Subcutaneous adipose tissue (tissue), 4 donors: Measurements from ENCODE around the gene SDS. TPM values are rescaled to one million over a fixed set of nuclear protein-coding genes. Genes with fewer than 3 reads are reported as not detected.

Source experiments
- total RNA-seq, 4 donors: library from RNA; depleted of rRNA; stranded (reverse); fragments of >200 nt; gene quantifications; one replicate each; pipeline ENCODE4 v1.1.0, GENCODE V29; 2016
- TF ChIP-seq, protein P1 (sequence below): fragments of 450-650 bp; IDR thresholded peaks from one replicate; pipeline ENCODE4 v1.5.1; 2016; ENCODE audit warnings: low read depth, mild to moderate bottlenecking, control low read depth, antibody characterized with exemption, moderate library complexity

Gene SDS
- total RNA-seq, 4 donors from 2014 or later, result 1.3 to 67.7 TPM; not detected in 2

DNA sequence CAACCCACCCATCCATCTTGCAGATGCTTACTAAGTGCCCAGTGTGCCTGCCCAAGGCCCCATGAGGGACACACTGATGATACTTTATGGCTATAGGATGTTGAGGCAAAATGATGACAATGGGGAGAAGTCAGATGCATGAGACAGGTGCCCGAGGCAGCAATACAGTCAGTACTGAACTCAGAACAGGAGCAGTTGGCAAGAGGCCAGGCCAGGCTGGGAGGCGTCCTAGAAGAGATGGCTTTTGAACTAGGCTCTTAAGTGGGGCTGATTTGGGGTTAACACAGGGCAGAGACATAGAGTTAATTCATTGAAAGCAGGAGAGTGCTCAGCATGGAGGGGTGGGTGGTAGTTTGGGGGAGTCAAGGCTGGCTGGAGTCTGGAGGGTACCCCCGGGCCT lies 29.7 kb downstream of the SDS start:
- TF ChIP-seq, protein P1, sequence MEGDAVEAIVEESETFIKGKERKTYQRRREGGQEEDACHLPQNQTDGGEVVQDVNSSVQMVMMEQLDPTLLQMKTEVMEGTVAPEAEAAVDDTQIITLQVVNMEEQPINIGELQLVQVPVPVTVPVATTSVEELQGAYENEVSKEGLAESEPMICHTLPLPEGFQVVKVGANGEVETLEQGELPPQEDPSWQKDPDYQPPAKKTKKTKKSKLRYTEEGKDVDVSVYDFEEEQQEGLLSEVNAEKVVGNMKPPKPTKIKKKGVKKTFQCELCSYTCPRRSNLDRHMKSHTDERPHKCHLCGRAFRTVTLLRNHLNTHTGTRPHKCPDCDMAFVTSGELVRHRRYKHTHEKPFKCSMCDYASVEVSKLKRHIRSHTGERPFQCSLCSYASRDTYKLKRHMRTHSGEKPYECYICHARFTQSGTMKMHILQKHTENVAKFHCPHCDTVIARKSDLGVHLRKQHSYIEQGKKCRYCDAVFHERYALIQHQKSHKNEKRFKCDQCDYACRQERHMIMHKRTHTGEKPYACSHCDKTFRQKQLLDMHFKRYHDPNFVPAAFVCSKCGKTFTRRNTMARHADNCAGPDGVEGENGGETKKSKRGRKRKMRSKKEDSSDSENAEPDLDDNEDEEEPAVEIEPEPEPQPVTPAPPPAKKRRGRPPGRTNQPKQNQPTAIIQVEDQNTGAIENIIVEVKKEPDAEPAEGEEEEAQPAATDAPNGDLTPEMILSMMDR, result no peak

DNA sequence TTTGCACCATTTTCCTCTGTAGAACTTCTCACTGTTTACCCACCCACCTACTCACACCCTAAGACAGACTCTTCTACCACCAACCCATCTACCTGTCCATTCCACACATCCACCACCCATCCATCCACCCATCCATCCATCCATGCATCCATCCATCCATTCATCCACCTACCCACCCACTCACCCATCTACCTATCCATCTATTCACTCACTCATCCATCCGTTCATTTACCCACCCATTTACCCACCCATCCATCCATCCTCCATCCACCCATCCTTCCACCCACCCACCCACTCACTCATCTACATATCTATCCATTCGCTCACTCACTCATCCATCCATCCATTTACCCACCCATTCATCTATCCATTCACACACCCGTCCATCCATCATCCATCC lies 30.2 kb downstream of the SDS start:
- TF ChIP-seq, protein P1, result no peak

DNA sequence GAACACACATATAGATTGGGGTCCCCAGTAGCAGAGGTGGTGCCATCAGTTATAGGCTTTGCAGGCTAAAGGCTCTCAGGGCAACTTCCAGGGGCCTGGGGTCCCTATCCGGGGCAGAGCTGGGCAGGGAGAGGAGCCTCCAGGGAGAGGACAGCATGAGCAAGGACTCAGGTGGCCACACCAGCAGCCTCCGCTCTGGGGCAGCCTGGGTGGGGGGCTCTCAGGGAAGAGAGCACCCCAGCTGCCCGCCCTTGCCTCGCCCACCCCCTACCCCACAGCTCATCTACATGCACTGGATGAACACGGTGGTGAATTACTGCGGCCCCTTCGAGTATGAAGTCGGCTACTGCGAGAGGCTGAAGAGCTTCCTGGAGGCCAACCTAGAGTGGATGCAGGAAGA lies 31.3 kb downstream of the SDS start:
- TF ChIP-seq, protein P1, result no peak

DNA sequence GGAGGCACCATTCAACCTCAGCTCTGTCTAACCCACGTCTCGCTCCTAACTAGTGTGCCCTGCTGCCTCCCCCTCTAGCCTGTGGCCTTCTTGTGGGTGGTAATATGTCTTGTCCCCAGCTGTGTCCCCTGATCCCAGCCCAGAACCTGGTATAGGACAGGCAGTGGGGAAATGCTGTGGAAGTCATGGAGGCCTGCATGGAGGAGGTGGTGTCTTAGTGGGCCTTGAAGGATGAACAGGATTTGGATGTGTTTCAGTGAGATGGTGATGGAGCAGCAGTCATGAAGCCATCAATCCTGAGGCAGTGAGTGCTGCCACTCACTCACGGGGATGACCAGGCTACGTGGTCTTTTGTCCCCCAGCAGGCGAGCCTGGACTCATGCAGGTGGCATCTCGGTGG lies 31.9 kb downstream of the SDS start:
- TF ChIP-seq, protein P1, result no peak

DNA sequence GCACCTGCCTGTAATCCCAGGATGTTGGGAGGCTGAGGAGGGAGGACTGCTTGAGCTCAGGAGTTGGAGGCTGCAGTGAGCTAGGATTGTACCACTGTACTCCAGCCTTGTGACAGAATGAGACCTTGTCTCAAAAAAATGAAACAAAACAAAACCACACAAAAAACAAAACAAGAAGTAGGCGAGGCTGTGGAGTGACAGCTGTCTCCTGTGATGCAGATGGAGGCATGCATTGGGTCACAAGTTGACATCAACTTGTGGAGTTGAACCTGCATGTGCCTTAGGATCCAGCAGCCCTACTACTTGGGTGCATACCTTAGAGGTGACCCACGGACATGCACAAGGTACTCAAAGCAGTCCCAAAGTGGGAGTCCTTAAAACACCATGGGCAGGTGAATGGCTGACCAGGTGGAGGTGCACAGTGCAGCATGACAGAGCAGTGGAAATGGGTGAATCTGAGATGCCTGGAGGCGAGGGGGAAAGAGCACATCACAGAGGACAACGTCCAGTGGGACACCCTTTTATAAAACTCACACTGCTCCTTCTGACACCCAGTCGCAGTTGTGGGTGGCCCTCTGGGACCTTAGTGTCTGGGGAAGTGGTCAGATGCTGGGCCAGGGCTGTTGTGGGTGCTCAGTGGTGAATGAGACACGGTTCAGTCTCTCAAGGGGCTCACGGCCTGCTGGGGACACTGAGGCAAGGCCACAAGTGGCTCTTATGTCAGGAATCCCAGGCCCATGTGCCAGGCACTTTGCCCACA lies 32.6 kb downstream of the SDS start:
- TF ChIP-seq, protein P1, result no peak

DNA sequence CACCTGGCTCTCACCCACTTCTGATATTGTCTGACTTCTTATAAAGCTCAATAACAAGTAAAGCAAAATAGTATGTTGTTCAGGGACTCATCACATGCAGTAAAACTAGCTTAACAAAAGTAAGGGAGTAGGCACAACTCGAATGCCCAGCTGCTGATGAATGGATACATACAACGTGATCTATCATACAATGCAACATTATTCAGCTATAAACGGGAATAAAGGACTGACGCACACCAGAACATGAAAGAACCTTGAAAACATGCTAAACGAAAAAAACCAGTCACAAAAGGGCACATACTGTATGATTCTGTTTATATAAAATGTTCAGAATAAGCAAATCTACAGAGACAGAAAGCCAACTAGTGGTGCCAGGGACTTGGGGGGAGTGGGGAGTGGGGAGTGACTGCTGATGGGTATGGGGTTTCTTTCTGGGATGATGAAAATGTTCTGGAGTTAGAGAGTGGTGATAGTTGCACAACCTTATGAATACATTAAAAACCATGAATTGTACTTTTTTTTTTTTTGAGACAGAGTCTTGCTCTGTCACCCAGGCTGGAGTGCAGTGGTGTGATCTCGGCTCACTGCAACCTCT lies 34.2 kb downstream of the SDS start:
- TF ChIP-seq, protein P1, result no peak

DNA sequence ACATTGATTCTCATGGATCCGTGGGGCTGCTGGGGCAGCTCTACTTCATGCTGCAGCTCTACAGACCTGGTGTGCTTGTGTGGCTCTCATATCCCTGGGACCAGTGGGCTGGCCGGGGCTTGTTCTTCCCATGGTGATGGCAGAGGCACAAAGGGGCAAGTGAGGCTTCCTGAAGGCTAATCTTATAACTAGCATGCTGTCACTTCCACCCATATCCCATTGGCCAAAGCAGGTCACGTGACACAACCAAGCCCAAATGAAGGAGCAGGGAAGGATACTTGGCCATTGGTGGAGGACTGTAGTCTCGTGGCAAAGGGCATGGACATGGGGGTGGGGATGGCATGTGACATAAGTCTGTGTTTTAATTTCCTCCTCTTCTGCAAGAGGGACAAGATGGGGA lies 35.4 kb downstream of the SDS start:
- TF ChIP-seq, protein P1, result no peak
